ENCODE data around the gene STARD9. TPM values are rescaled to one million over a fixed set of nuclear protein-coding genes. Genes with fewer than 3 reads are reported as not detected.

The STARD9 gene
- total RNA-seq, 1 donor from 2014 or later, result 7.1 TPM

DNA sequence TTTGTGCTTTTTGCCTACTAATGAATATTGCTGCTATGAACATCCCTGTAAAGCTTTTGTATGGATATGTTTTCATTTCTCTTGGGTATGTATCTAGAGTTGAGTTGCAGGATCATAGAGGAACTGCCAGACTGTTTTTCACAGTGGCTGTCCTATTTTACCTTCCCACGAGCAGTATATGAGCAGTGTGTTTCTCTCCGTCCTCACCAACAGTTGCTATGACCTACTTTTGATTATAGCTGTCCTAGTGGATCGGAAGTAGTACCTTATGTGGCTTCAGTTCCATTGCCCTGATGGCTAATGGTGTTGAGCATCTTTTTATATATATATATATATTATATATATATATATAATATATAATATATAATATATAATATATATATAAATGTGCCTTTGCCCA lies 136.3 kb downstream of the STARD9 start:
- no peak for DNase-seq (ENCODE audit: low read depth)
- no peak overlapping the region for H3K4me3 ChIP-seq (ENCODE audit: insufficient read depth, low read depth, low read length)
- no peak overlapping the region for H2AFZ ChIP-seq (ENCODE audit: low read depth, low read length)
- TF ChIP-seq, protein P1, sequence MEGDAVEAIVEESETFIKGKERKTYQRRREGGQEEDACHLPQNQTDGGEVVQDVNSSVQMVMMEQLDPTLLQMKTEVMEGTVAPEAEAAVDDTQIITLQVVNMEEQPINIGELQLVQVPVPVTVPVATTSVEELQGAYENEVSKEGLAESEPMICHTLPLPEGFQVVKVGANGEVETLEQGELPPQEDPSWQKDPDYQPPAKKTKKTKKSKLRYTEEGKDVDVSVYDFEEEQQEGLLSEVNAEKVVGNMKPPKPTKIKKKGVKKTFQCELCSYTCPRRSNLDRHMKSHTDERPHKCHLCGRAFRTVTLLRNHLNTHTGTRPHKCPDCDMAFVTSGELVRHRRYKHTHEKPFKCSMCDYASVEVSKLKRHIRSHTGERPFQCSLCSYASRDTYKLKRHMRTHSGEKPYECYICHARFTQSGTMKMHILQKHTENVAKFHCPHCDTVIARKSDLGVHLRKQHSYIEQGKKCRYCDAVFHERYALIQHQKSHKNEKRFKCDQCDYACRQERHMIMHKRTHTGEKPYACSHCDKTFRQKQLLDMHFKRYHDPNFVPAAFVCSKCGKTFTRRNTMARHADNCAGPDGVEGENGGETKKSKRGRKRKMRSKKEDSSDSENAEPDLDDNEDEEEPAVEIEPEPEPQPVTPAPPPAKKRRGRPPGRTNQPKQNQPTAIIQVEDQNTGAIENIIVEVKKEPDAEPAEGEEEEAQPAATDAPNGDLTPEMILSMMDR (IDR thresholded peaks at IDR 0.05; ENCODE audit: insufficient read depth, low read depth, low read length), result no peak
- no peak for TF ChIP-seq EZH2 (IDR thresholded peaks at IDR 0.05; ENCODE audit: insufficient read depth, low read length)
- H3K4me3 Mint-ChIP-seq (ENCODE audit: unreplicated experiment), result no peak overlapping the region
- no peaks in the 10 kb centered on the region for H3K36me3 Mint-ChIP-seq (ENCODE audit: low read depth, unreplicated experiment)
- no peak overlapping the region for H3K9ac ChIP-seq (ENCODE audit: low read length)
- H3K27ac Mint-ChIP-seq (ENCODE audit: unreplicated experiment), result no peak overlapping the region
- no peak overlapping the region for H3K4me2 ChIP-seq (ENCODE audit: low read length)
- no peaks in the 10 kb centered on the region for H3K27me3 Mint-ChIP-seq (ENCODE audit: low read depth, unreplicated experiment)
- FAIRE-seq, result no peak
- no peak overlapping the region for H3K27ac ChIP-seq (ENCODE audit: low read depth, low read length)
- no peaks in the 10 kb centered on the region for H3K27me3 ChIP-seq (ENCODE audit: insufficient read depth, low read length)
- no peaks in the 10 kb centered on the region for H3K9me3 Mint-ChIP-seq (ENCODE audit: unreplicated experiment)
- H3K4me1 ChIP-seq (ENCODE audit: insufficient read depth, low read length), result peaks cover 3% of the 10 kb centered on the region
- peaks cover under 1% of the 10 kb centered on the region for H4K20me1 ChIP-seq (ENCODE audit: insufficient read depth, low read length)
- no peaks in the 10 kb centered on the region for H3K4me1 Mint-ChIP-seq (ENCODE audit: low read depth, unreplicated experiment)
- H3K79me2 ChIP-seq (ENCODE audit: insufficient read depth, low read length), result no peaks in the 10 kb centered on the region
- no peaks in the 10 kb centered on the region for H3K9me3 ChIP-seq (ENCODE audit: insufficient read depth, low read depth, low read length)
- no peaks in the 10 kb centered on the region for H3K36me3 ChIP-seq (ENCODE audit: insufficient read depth, low read length)

DNA sequence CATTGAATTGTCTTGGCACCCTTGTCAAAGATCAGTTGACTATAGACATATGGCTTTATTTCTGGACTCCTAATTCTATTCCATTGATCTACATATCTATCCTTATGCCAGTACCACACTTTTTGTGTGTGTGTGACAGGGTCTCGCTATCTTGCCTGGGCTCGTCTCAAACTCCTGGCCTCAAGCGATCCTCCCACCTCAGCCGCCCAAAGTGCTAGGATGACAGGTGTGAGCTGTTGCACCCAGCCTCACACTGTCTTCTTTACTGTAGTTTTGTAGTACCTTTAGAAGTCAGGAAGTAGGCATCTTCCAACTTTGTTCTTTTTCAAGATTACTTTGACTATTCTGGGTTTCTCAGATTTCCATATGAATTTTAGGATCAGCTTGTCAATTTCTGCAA lies 137.2 kb downstream of the STARD9 start:
- Histone ChIP-seq H3K36me3 (ENCODE audit: insufficient read depth, low read length) (no peaks in the 10 kb centered on the region), H3K4me1 (ENCODE audit: insufficient read depth, low read length) (peaks cover 6% of the 10 kb centered on the region), H3K4me3 (ENCODE audit: insufficient read depth, low read depth, low read length) (no peak overlapping the region), H3K79me2 (ENCODE audit: insufficient read depth, low read length) (no peaks in the 10 kb centered on the region), H3K9me3 (ENCODE audit: insufficient read depth, low read depth, low read length) (no peaks in the 10 kb centered on the region), H3K9ac (ENCODE audit: low read length) (no peak overlapping the region), H3K4me2 (ENCODE audit: low read length) (no peak overlapping the region), H3K27me3 (ENCODE audit: insufficient read depth, low read length) (no peaks in the 10 kb centered on the region), H3K27ac (ENCODE audit: low read depth, low read length) (no peak overlapping the region), H2AFZ (ENCODE audit: low read depth, low read length) (no peak overlapping the region), H4K20me1 (ENCODE audit: insufficient read depth, low read length) (peaks cover 3% of the 10 kb centered on the region)
- H3K27me3 Mint-ChIP-seq (ENCODE audit: low read depth, unreplicated experiment), result no peaks in the 10 kb centered on the region
- no peak overlapping the region for H3K27ac Mint-ChIP-seq (ENCODE audit: unreplicated experiment)
- TF ChIP-seq EZH2 (IDR thresholded peaks at IDR 0.05; ENCODE audit: insufficient read depth, low read length), result no peak
- TF ChIP-seq, protein P1 (IDR thresholded peaks at IDR 0.05; ENCODE audit: insufficient read depth, low read depth, low read length), result no peak
- H3K4me3 Mint-ChIP-seq (ENCODE audit: unreplicated experiment), result no peak overlapping the region
- no peak for DNase-seq (ENCODE audit: low read depth)
- no peak for FAIRE-seq
- no peaks in the 10 kb centered on the region for H3K36me3 Mint-ChIP-seq (ENCODE audit: low read depth, unreplicated experiment)
- no peaks in the 10 kb centered on the region for H3K9me3 Mint-ChIP-seq (ENCODE audit: unreplicated experiment)
- no peaks in the 10 kb centered on the region for H3K4me1 Mint-ChIP-seq (ENCODE audit: low read depth, unreplicated experiment)

DNA sequence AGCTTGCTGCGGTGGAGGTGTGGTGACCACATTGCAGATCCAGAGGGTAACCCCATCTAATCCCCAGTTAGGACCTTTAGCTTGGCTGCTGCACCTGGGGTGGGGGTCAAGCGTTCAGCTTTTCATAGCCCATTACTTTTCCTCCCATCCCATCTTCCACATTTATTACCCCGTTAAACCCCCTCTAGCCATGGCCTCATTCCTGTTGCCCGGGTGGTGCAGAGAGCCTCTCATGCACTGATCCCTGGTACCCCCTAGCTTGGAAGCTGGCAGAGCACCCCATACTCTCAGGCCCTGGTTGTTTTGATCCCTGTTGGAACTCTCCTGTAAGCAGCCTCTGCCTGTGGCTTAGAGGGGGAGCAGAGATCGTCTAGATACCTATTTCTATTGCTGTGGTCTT lies 140.7 kb downstream of the STARD9 start:
- H3K9me3 ChIP-seq (ENCODE audit: insufficient read depth, low read depth, low read length), result no peaks in the 10 kb centered on the region
- no peak for DNase-seq (ENCODE audit: low read depth)
- H3K4me3 Mint-ChIP-seq (ENCODE audit: unreplicated experiment), result no peak overlapping the region
- H3K79me2 ChIP-seq (ENCODE audit: insufficient read depth, low read length), result no peaks in the 10 kb centered on the region
- no peaks in the 10 kb centered on the region for H3K27me3 ChIP-seq (ENCODE audit: insufficient read depth, low read length)
- H3K4me1 ChIP-seq (ENCODE audit: insufficient read depth, low read length), result peaks cover 6% of the 10 kb centered on the region
- H4K20me1 ChIP-seq (ENCODE audit: insufficient read depth, low read length), result peaks cover 3% of the 10 kb centered on the region
- no peak overlapping the region for H3K9ac ChIP-seq (ENCODE audit: low read length)
- no peak overlapping the region for H2AFZ ChIP-seq (ENCODE audit: low read depth, low read length)
- TF ChIP-seq, protein P1 (IDR thresholded peaks at IDR 0.05; ENCODE audit: insufficient read depth, low read depth, low read length), result no peak
- no peak for TF ChIP-seq EZH2 (IDR thresholded peaks at IDR 0.05; ENCODE audit: insufficient read depth, low read length)
- H3K27ac Mint-ChIP-seq (ENCODE audit: unreplicated experiment), result no peak overlapping the region
- H3K36me3 Mint-ChIP-seq (ENCODE audit: low read depth, unreplicated experiment), result peaks cover 19% of the 10 kb centered on the region
- peaks cover 6% of the 10 kb centered on the region for H3K36me3 ChIP-seq (ENCODE audit: insufficient read depth, low read length)
- no peaks in the 10 kb centered on the region for H3K4me1 Mint-ChIP-seq (ENCODE audit: low read depth, unreplicated experiment)
- no peak overlapping the region for H3K27ac ChIP-seq (ENCODE audit: low read depth, low read length)
- H3K4me3 ChIP-seq (ENCODE audit: insufficient read depth, low read depth, low read length), result no peak overlapping the region
- H3K9me3 Mint-ChIP-seq (ENCODE audit: unreplicated experiment), result no peaks in the 10 kb centered on the region
- FAIRE-seq, result no peak
- no peaks in the 10 kb centered on the region for H3K27me3 Mint-ChIP-seq (ENCODE audit: low read depth, unreplicated experiment)
- H3K4me2 ChIP-seq (ENCODE audit: low read length), result no peak overlapping the region
